K562 (cell line): ENCODE data around the gene FAM3C. TPM values are rescaled to one million over a fixed set of nuclear protein-coding genes. Genes with fewer than 3 reads are reported as not detected.
A peak's percentile ranks its signal among the peaks of the same experiment; 100 is the strongest.

ENCODE experiments used
- ATAC-seq: fragments of 200-7000 bp; cut with Tn5 transposase; 3 replicates; pipeline ENCODE4 v1.9.1; 2020; ENCODE audit warnings: moderate library complexity
- BruUV-seq: library from RNA; stranded (reverse); fragments of 400-500 nt; replicated peaks from 2 replicates; lab custom pipeline; 2021; lab: Mats Ljungman, UMichigan
- CTCF ChIA-PET: fragments of 300-600 bp; formaldehyde crosslinking; extraction: SDS; loops from one replicate; lab custom pipeline; 2021; ENCODE audit warnings: low intra/inter-chr PET ratio; lab: Yijun Ruan, JAX
- POLR2A ChIA-PET: fragments of 300-600, 350-650 bp; sonication (Branson Sonifier 250); formaldehyde crosslinking; extraction: SDS; loops from one replicate; lab custom pipeline; 2021; ENCODE audit warnings: antibody characterized with exemption, inconsistent platforms; lab: Yijun Ruan, JAX
- DNase-seq, 4 experiments: peaks; one replicate each; pipeline versions ENCODE4 v3.0.0 to v3.0.0-alpha.2; 2011 to 2018; ENCODE audit warnings: low spot score in 3 of 4, mixed read lengths in 3 of 4; ENCODE audit errors: extremely low read depth in 1 of 4
- FAIRE-seq: peaks from 2 replicates; lab custom pipeline; 2011; peaks lifted over from hg19 to GRCh38; lab: Jason Lieb, UNC
- H2AFZ ChIP-seq: 2 replicates; pipeline ENCODE4 v1.6.0; 2011; ENCODE audit warnings: low read depth, low read length, control low read depth, inconsistent platforms
- H3K27ac ChIP-seq: fragments of 200-600 bp; 3 replicates; pipeline ENCODE4 v1.8.0; 2011; ENCODE audit warnings: low read depth, mild to moderate bottlenecking, control low read depth, inconsistent platforms, low read length, moderate library complexity, mixed read lengths; ENCODE audit errors: extremely low read depth
- H3K27me3 ChIP-seq, 2 experiments: fragments of 300-600 bp in 1 of 2; 2 replicates in 1 of 2; 3 replicates in 1 of 2; pipeline versions ENCODE4 v1.6.0 to v1.8.0; 2011; ENCODE audit warnings: inconsistent platforms in 2 of 2, low read length in 2 of 2, mild to moderate bottlenecking in 1 of 2, mixed read lengths in 1 of 2, moderate library complexity in 1 of 2; ENCODE audit not compliant: control insufficient read depth in 2 of 2, insufficient read depth in 2 of 2
- H3K36me3 ChIP-seq: fragments of 300-600 bp; 3 replicates; pipeline ENCODE4 v1.8.0; 2011; ENCODE audit warnings: mild to moderate bottlenecking, low read length, inconsistent platforms; ENCODE audit not compliant: control insufficient read depth, insufficient read depth
- H3K4me1 ChIP-seq, 2 experiments: fragments of 200-600 bp in 1 of 2; replicated peaks in 1 of 2; 2 replicates in 1 of 2; 3 replicates in 1 of 2; pipeline versions ENCODE4 v1.5.1 to v1.8.0; 2011; ENCODE audit warnings: inconsistent platforms in 2 of 2, low read length in 2 of 2, mild to moderate bottlenecking in 1 of 2, mixed read lengths in 1 of 2, moderate library complexity in 1 of 2; ENCODE audit not compliant: control insufficient read depth in 2 of 2, insufficient read depth in 2 of 2
- H3K4me2 ChIP-seq: 2 replicates; pipeline ENCODE4 v1.6.1; 2011; ENCODE audit warnings: low read length, control low read depth, inconsistent platforms, mixed read lengths; ENCODE audit not compliant: insufficient read depth
- H3K4me3 ChIP-seq: fragments of 200-600 bp; sonication (generic), shearing (Covaris generic); 2 replicates; pipeline ENCODE4 v1.5.1; 2016; ENCODE audit warnings: control low read depth, inconsistent platforms
- H3K79me2 ChIP-seq: fragments of 200-600 bp; 3 replicates; pipeline ENCODE4 v1.8.0; 2011; ENCODE audit warnings: low read length, inconsistent platforms; ENCODE audit not compliant: control insufficient read depth, insufficient read depth
- H3K9ac ChIP-seq, 2 experiments: 2 replicates each; pipeline versions ENCODE4 v1.6.0 to v1.6.1; 2011; ENCODE audit warnings: low read depth in 2 of 2, low read length in 2 of 2, control low read depth in 1 of 2, inconsistent platforms in 1 of 2, mild to moderate bottlenecking in 1 of 2, mixed read lengths in 1 of 2; ENCODE audit not compliant: insufficient read depth in 1 of 2
- H3K9me1 ChIP-seq: one replicate; pipeline ENCODE4 v1.6.0; 2011; ENCODE audit warnings: inconsistent platforms, mild to moderate bottlenecking, low read length, moderate library complexity; ENCODE audit not compliant: control insufficient read depth, insufficient read depth
- H3K9me3 ChIP-seq: replicated peaks from 2 replicates; pipeline ENCODE4 v1.5.1; 2011; ENCODE audit warnings: low read depth, low read length, inconsistent platforms; ENCODE audit not compliant: control insufficient read depth, insufficient read depth
- H4K20me1 ChIP-seq: replicated peaks from 2 replicates; pipeline ENCODE4 v1.6.1; 2011; ENCODE audit warnings: low read length, inconsistent platforms, mixed read lengths; ENCODE audit not compliant: control insufficient read depth, insufficient read depth
- ATF3 ChIP-seq, 2 experiments: fragments of 450-650 bp in 1 of 2; sonication (generic) in 1 of 2; formaldehyde crosslinking in 1 of 2; IDR thresholded peaks in 1 of 2; conservative IDR thresholded peaks in 1 of 2; 2 replicates each; pipeline versions ENCODE4 v1.6.1 to v1.8.1; 2016 to 2023; ENCODE audit warnings: mild to moderate bottlenecking in 2 of 2, moderate library complexity in 2 of 2, inconsistent platforms in 1 of 2, missing genetic modification reagents in 1 of 2
- CEBPB ChIP-seq: fragments of 450-650 bp; IDR thresholded peaks from 2 replicates; pipeline ENCODE4 v1.6.1; 2016; ENCODE audit warnings: missing genetic modification characterization, missing compliant biosample characterization
- ETS2 ChIP-seq: IDR thresholded peaks from 2 replicates; pipeline ENCODE4 v1.6.1; 2016; ENCODE audit warnings: borderline replicate concordance, missing genetic modification characterization, mild to moderate bottlenecking, moderate library complexity, missing compliant biosample characterization; ENCODE audit not compliant: poor library complexity, severe bottlenecking
- FOXJ2 ChIP-seq: fragments of 200-800 bp; sonication (Bioruptor generic); IDR thresholded peaks from 2 replicates; pipeline ENCODE4 v1.6.1; 2016; ENCODE audit warnings: missing genetic modification characterization, missing compliant biosample characterization
- OTX1 ChIP-seq: fragments of 450-650 bp; formaldehyde crosslinking; IDR thresholded peaks from 2 replicates; pipeline ENCODE4 v1.4.0; 2022; ENCODE audit warnings: mild to moderate bottlenecking
- PPARD ChIP-seq: fragments of 250-450 bp; sonication (Bioruptor Pico); IDR thresholded peaks from 2 replicates; pipeline ENCODE4 v1.8.0; 2022; ENCODE audit warnings: inconsistent platforms, mild to moderate bottlenecking, moderate library complexity
- ZNF124 ChIP-seq: sonication (generic); formaldehyde crosslinking; IDR thresholded peaks from 2 replicates; pipeline ENCODE4 v1.8.1; 2022; ENCODE audit warnings: missing genetic modification reagents
- WGBS: fragments of 100-300 bp; shearing (Covaris generic); methylation state at CpG from one replicate; pipeline ENCODE4 v1.1.6; 2016; ENCODE audit warnings: low coverage, mixed read lengths; ENCODE audit not compliant: insufficient coverage; ENCODE audit errors: missing lambda C conversion rate; 5-methylcytosine and 5-hydroxymethylcytosine counted together
- in situ Hi-C: fragments of 300-500 bp; cut with MboI; formaldehyde crosslinking; loops from 4 replicates; pipeline ENCODE4 v1.15.0; 2018; ENCODE audit warnings: inconsistent platforms, mixed read lengths
- intact Hi-C: fragments of 100-400 bp; cut with micrococcal nuclease; formaldehyde crosslinking; loops from 2 replicates; pipeline ENCODE4 v1.14.2; 2022
- polyA plus RNA-seq, 8 experiments: library from polyadenylated mRNA; depleted of rRNA in 4 of 8; stranded (reverse) in 5 of 8; unstranded in 3 of 8; fragments of >200 nt; fragmentation: Nextera tagmentation in 2 of 8; fragmentation: Illumina TruSeq in 1 of 8; extraction: Ambion mirVana in 2 of 8; extraction: Trizol in 1 of 8; gene quantifications; 2 replicates each; pipeline versions ENCODE4 v1.2.1 to v1.2.3, GENCODE V29; 2011 to 2014; ENCODE audit warnings: inconsistent platforms in 1 of 8, missing spikeins in 1 of 8
- total RNA-seq, 7 experiments: library from RNA; depleted of rRNA in 6 of 7; stranded (reverse); fragments of >200 nt in 6 of 7; fragmentation: Illumina TruSeq in 2 of 7; extraction: Trizol in 2 of 7; gene quantifications; 2 replicates each; pipeline versions ENCODE4 v1.2.1 to v1.2.3, GENCODE V29; 2011 to 2021; ENCODE audit warnings: low replicate concordance in 1 of 7

Gene FAM3C
- total and polyA plus RNA-seq, 9 of the 15 experiments (the other 6 are each of a cell fraction or from before 2014, with no cell fraction given): 10.6 to 42.6 (median 30.0) TPM

- H3K27me3 ChIP-seq: peaks cover 0 to 9% of the 10 kb centered on the region in 2 experiments; a peak in 3 of 5 replicates
- H3K36me3 ChIP-seq: no peaks in the 10 kb centered on the region
- no peaks in the 10 kb centered on the region for H3K9me1 ChIP-seq
- intact Hi-C loops (no loop called here), in situ Hi-C loops (no loop called here)
- H3K4me3 ChIP-seq: no peak overlapping the region
- no peak overlapping the region for H2AFZ ChIP-seq
- BruUV-seq: no TSS peak
- no peaks in the 10 kb centered on the region for H3K9me3 ChIP-seq
- no peak for TF ChIP-seq CEBPB (tag)
- TF ChIP-seq PPARD (CRISPR knock-in tag): no peak
- no peak for TF ChIP-seq FOXJ2 (tag)
- no peak for TF ChIP-seq ETS2 (tag)
- no peak for TF ChIP-seq ZNF124 (CRISPR knock-in tag)
- no peak for TF ChIP-seq OTX1 (CRISPR knock-in tag)
- no peak for TF ChIP-seq ATF3 (IDR thresholded peaks at IDR 0.05)
- TF ChIP-seq ATF3 (CRISPR knock-in tag; conservative IDR thresholded peaks at IDR 0.05): no peak
- TF ChIP-seq, all 486 proteins: peak for 0
- no peaks in the 10 kb centered on the region for H3K79me2 ChIP-seq
- no peak overlapping the region for H3K9ac ChIP-seq
- ChIA-PET CTCF (no interaction called here), POLR2A (no interaction called here)
- DNase-seq (no peak), ATAC-seq (peak; percentile 15; the same call in 2 of the 3 replicates), FAIRE-seq (no peak)
- WGBS: 0% methylated on average over 2 of the region's 2 CpGs
- no peak overlapping the region for H3K27ac ChIP-seq
- H3K4me2 ChIP-seq: no peak overlapping the region
- no peaks in the 10 kb centered on the region for H4K20me1 ChIP-seq
- peaks cover 0 to 13% of the 10 kb centered on the region in 2 experiments; a peak in 3 of 5 replicates for H3K4me1 ChIP-seq
These were observed 10.8 kb upstream of the FAM3C start for GRCh38 chr7:121406944-121407343.
